HG03354 (cell line): ENCODE results near the gene FGF14.
A peak's percentile ranks its signal among the peaks of the same experiment; 100 is the strongest.

Experiments
- ATAC-seq: cut with Tn5 transposase; IDR thresholded peaks from one replicate; pipeline ENCODE4 v1.9.1; 2021; ENCODE audit warnings: mild to moderate bottlenecking; ENCODE audit not compliant: unreplicated experiment, poor library complexity, severe bottlenecking

The FGF14 gene

DNA sequence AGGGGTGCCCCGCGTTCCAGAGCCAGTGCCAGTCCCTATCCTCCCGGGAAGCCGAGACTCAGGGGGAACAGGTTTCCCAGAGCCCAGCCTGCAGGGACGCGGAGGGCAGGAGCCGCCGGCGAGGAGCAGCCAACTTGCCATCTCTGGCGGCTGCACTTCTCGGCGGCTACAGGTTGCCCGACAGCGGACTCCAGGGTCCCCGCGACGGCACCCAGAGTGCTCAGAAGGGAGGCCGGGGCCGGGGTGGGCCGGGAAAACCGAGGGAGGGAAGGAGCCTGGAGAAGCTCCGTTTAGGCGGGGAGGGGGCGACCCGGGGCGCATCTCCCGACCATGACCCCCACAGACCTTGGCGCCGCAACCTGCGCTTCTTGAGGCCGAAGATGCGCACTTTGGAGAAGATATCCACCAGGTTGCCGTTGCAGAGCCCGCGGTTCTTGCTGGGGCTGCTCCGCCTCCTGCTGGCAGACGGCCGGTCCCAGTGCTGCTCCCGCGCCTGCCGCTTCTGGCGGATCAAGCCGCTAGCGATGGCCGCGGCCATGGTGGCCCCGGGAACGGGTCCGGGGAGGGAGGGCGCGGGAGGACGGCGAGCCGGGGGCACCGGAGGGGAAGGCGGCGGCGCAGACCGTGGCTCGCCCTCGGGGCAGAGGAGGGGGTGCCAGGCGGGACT lies 485.6 kb downstream of the FGF14 start:
- no peak for ATAC-seq

- no peak for ATAC-seq
These were observed 486.1 kb downstream of the FGF14 start for GRCh38 chr13:101915755-101916107.

- no peak for ATAC-seq
These were observed 486.5 kb downstream of the FGF14 start for GRCh38 chr13:101915331-101915730.

DNA sequence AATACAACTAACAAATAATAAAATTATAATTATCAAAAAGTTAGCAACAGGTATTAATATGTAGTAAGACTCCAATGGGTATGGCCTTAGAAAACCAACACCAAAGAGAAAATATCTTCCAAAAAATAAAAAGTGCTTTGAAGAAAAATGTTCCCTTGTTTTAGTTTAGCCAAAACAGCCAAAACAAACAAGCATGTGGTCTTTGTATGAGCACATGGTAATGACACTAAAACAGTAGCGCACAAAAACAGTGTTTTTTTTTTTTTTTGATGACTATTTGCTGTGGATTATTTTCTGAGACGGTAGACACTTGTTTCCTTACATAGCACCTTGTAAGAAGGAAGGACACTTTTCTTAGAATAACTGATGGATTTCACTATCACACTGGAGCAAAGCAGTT lies 490.1 kb downstream of the FGF14 start:
- no peak for ATAC-seq

GRCh38 chr13:101903890-101904289 lies 498.0 kb downstream of the FGF14 start:
- no peak for ATAC-seq

DNA sequence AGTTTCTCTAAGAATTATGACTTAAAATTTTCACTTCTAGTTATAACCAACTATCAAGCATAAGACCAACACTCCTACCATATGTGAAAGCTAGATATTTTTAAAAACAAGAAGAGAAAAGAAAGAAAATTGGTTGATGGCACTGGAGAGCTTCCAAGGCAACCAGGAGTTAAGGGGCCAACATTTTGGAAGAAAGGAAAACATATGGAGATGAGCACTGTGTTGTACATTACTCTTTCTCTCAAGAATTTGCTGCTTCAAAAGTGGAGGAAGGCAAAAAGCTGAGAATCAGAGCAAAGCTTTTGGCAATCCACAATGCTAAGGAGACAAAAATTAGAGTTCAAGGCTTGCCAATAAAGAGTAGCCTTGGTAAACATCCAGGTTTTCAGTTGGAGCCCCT lies 503.2 kb downstream of the FGF14 start:
- no peak for ATAC-seq

DNA sequence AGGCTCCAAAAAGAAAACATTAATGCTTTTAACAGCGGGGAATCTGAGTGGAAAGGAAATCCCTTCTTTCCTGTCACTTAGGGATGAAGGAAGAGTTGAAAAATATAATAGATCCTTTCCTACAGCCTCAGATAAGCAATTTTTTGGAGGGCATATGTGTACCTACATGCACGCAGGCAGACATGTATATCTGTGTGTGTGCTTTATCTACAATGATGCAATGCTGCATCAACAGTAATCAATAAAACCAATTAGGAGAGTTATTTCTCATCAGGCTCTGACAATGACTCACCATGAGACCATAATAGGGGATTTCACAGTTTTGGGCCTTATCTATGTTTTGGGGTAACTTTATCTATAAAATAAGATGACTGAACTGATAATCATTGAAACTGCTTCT lies 505.3 kb downstream of the FGF14 start:
- no peak for ATAC-seq

GRCh38 chr13:101893021-101893420 lies 508.8 kb downstream of the FGF14 start:
- no peak for ATAC-seq

DNA sequence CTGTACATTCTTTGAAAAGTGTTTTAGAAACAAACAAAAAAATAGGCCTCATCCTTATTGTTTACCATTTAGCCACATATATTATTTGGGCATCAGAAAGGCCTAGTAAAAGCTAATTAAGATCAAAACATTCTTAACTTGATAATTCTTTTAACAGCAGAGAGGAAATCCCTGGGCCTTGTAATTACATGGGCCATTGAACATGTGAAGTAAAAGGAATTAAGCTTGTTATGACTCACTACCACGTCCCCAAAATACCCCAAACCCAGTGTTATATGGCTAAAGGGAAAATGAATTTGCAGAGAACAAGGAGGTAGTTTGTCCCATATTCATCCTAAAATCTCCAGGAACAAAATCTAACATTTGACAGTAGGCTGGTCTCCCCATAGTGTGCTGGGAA lies 509.6 kb downstream of the FGF14 start:
- ATAC-seq, result no peak

- no peak for ATAC-seq
These were observed 520.3 kb downstream of the FGF14 start for GRCh38 chr13:101881593-101881992.

- ATAC-seq, result no peak
These were observed 521.3 kb downstream of the FGF14 start for GRCh38 chr13:101880581-101880980.

- no peak for ATAC-seq
These were observed 524.9 kb downstream of the FGF14 start for GRCh38 chr13:101876951-101877350.

DNA sequence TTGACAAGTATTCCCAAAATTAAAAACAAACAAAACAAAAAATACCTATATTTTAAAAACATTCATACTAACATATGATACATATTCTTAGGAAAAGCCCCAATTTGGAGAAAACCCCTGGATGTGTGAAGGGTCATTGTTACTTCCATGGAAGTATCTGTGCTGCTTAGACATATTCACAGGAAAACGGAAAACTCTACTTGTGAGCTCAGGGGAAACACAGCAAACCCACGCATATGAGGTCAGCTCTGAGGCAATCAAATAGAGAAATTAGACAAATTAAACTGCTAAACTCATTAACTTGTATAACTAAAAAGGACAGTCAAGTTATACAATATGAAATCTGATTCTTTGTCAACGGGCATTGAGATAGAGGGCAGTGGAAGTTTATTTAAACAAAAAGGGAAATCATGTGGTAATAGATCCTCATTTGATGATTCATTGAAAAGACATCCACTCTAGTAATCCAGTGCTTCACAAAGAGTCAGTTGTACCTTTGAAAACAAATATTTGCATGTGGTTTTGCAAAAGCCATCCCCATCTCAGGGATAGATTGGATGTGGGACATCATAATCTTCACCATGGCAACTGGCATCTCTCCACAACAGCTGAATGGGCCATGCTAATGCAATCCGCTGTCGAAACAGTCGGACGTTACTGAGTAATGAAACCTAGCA lies 526.0 kb downstream of the FGF14 start:
- ATAC-seq, result no peak

DNA sequence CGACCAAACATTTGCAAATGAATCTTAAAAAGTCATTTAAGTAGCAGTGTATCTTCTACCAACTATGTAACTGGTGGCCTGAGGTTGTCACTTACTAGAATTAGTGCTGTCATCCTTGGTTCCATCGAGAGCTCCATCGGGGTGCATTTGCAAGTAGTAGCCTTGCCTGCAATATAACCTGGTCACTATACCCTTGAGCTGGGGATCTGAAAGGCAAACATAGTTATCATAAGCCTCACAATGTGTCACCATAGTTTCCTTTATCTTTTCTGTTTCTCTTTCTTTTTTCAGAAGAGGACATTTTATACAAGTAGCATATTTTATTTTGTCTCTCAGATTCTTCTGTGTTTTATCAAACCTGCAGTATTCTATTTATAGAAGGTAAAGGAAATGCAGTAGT lies 526.8 kb downstream of the FGF14 start:
- ATAC-seq, result no peak

DNA sequence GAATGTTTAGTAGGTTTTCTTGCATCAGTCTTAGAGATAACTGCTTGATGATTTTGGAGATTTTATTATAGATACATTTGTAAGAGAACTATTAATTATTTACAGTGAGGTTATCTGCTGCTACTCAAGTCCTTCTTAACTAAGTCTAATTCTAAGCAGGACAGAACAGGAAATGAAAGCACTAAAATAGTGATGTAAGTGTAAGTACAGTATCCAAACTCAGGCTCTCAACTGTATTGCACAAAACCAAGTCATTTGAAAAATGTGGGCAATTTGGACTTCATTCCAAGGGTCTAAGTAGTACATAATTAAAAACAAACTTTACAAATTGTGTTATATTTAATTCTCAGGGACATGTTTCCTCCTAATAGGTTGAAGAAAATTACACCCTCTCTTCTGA lies 532.3 kb downstream of the FGF14 start:
- peak; percentile 96 for ATAC-seq

- peak; percentile 53 for ATAC-seq
These were observed 533.0 kb downstream of the FGF14 start for GRCh38 chr13:101868585-101869469.

GRCh38 chr13:101866889-101867581 lies 534.8 kb downstream of the FGF14 start:
- ATAC-seq, result no peak

DNA sequence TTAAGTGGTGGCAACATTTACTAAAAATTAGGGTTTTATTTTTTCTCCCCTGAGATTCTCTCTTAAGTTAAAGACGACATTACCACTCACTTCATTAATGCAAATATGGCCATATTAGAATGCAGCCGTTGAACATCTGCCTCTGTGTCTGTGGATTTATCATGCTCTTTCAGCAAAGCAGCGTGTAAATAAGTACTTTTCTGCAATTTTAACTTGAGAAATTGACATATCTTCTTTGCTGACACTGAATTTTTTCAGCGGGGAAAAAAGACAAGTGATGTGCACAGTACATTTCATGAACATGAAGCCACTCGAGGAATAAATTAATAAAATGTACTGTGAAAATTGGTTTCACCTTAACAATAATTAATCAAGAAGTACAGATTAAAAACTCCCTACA lies 543.0 kb downstream of the FGF14 start:
- ATAC-seq, result no peak

GRCh38 chr13:101846701-101847100 lies 555.1 kb downstream of the FGF14 start:
- ATAC-seq, result no peak

GRCh38 chr13:101846249-101846648 lies 555.6 kb downstream of the FGF14 start:
- ATAC-seq, result no peak
